SK-N-SH treated with all-trans-retinoic acid at 6 μM for 48 hours (cell line): ENCODE data around the gene USP24.

Source experiments
- ATAC-seq: fragments of 200-7000 bp; cut with Tn5 transposase; 3 replicates; pipeline ENCODE4 v1.9.1; 2020; ENCODE audit warnings: mild to moderate bottlenecking, moderate library complexity
- BACH2 ChIP-seq: fragments of 250-450 bp; sonication (Bioruptor Pico); IDR thresholded peaks from 2 replicates; pipeline ENCODE4 v1.9.0; 2021; ENCODE audit warnings: mild to moderate bottlenecking, borderline replicate concordance
- CREB5 ChIP-seq: fragments of 250-450 bp; sonication (Bioruptor Pico); IDR thresholded peaks from 2 replicates; pipeline ENCODE4 v1.5.1; 2020; ENCODE audit warnings: low read depth, mild to moderate bottlenecking, moderate library complexity
- ESRRG ChIP-seq: fragments of 250-450 bp; sonication (Bioruptor Pico); IDR thresholded peaks from 2 replicates; pipeline ENCODE4 v1.6.1; 2021; ENCODE audit warnings: mild to moderate bottlenecking
- GLIS3 ChIP-seq: fragments of 250-450 bp; sonication (Bioruptor Pico); IDR thresholded peaks from 2 replicates; pipeline ENCODE4 v1.5.0; 2020; ENCODE audit warnings: mild to moderate bottlenecking, moderate library complexity
- ISL1 ChIP-seq: fragments of 250-450 bp; sonication (Bioruptor Pico); IDR thresholded peaks from 2 replicates; pipeline ENCODE4 v2.1.2; 2022; ENCODE audit warnings: mild to moderate bottlenecking, moderate library complexity
- OSR1 ChIP-seq: fragments of 250-450 bp; sonication (Bioruptor Pico); IDR thresholded peaks from 2 replicates; pipeline ENCODE4 v1.8.0; 2022; ENCODE audit warnings: moderate library complexity, mild to moderate bottlenecking, inconsistent platforms
- PATZ1 ChIP-seq: fragments of 250-450 bp; sonication (Bioruptor Pico); IDR thresholded peaks from 2 replicates; pipeline ENCODE4 v1.8.0; 2020; ENCODE audit warnings: mild to moderate bottlenecking, moderate library complexity, borderline replicate concordance
- POU6F1 ChIP-seq: fragments of 250-450 bp; sonication (Bioruptor Pico); IDR thresholded peaks from 2 replicates; pipeline ENCODE4 v1.8.0; 2021; ENCODE audit warnings: low read depth, mild to moderate bottlenecking, moderate library complexity, borderline replicate concordance
- RARB ChIP-seq: fragments of 250-450 bp; sonication (Bioruptor Pico); IDR thresholded peaks from 2 replicates; pipeline ENCODE4 v1.8.0; 2021; ENCODE audit warnings: mild to moderate bottlenecking, moderate library complexity
- SNAI2 ChIP-seq: fragments of 250-450 bp; sonication (Bioruptor Pico); IDR thresholded peaks from 2 replicates; pipeline ENCODE4 v1.5.0; 2020; ENCODE audit warnings: mild to moderate bottlenecking, moderate library complexity
- TCF4 ChIP-seq: fragments of 250-450 bp; sonication (Bioruptor Pico); IDR thresholded peaks from 2 replicates; pipeline ENCODE4 v1.8.0; 2021; ENCODE audit warnings: mild to moderate bottlenecking, moderate library complexity, borderline replicate concordance
- TOX ChIP-seq: fragments of 250-450 bp; sonication (Bioruptor Pico); IDR thresholded peaks from 2 replicates; pipeline ENCODE4 v1.8.0; 2021; ENCODE audit warnings: mild to moderate bottlenecking, moderate library complexity, borderline replicate concordance
- ZFP3 ChIP-seq: fragments of 250-450 bp; sonication (Bioruptor Pico); IDR thresholded peaks from 2 replicates; pipeline ENCODE4 v1.5.0; 2020; ENCODE audit warnings: mild to moderate bottlenecking, moderate library complexity
- ZFP30 ChIP-seq: fragments of 450-650 bp; formaldehyde crosslinking; IDR thresholded peaks from 2 replicates; pipeline ENCODE4 v1.5.0; 2022; ENCODE audit warnings: mild to moderate bottlenecking, moderate library complexity
- ZNF70 ChIP-seq: fragments of 450-650 bp; formaldehyde crosslinking; IDR thresholded peaks from 2 replicates; pipeline ENCODE4 v1.5.0; 2020; ENCODE audit warnings: mild to moderate bottlenecking, moderate library complexity
- ZNF8 ChIP-seq: fragments of 450-650 bp; formaldehyde crosslinking; IDR thresholded peaks from 2 replicates; pipeline ENCODE4 v1.5.0; 2020; ENCODE audit warnings: mild to moderate bottlenecking, moderate library complexity
- TF ChIP-seq, protein P1 (sequence below): fragments of 250-450 bp; sonication (Bioruptor Pico); IDR thresholded peaks from 2 replicates; pipeline ENCODE4 v1.5.0; 2020; ENCODE audit warnings: mild to moderate bottlenecking, moderate library complexity

USP24 gene

GRCh38 chr1:55171694-55172093 lies 43.5 kb downstream of the USP24 start:
- no peak for ATAC-seq
- TF ChIP-seq TOX (CRISPR knock-in tag) (no peak), PATZ1 (CRISPR knock-in tag) (no peak), CREB5 (CRISPR knock-in tag) (no peak), BACH2 (no peak), ZNF70 (CRISPR knock-in tag) (no peak), SNAI2 (no peak), POU6F1 (CRISPR knock-in tag) (no peak), ISL1 (CRISPR knock-in tag) (no peak)

DNA sequence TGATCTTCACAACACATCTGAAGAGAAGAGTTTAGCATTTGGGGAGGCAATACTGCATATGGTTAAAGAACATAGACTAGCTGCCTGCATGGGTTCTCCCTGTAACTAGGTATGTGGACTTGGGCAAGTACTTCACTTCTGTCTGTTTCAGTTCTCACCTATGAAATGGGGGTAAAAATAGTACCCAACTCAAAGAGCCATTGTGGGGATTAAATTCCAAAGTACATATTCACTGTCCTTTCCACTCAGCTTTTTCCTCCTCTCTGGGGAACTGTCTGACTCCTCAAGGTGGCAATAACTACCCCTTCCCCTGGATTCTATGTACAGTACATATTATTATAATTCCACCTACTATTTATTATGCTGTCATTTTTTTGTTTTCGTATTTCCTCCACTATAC lies 44.7 kb downstream of the USP24 start:
- no peak for ATAC-seq
- TF ChIP-seq CREB5 (CRISPR knock-in tag), result no peak
- no peak for TF ChIP-seq ZFP3
- TF ChIP-seq RARB, result no peak
- no peak for TF ChIP-seq PATZ1 (CRISPR knock-in tag)
- TF ChIP-seq ZFP30 (CRISPR knock-in tag), result no peak
- no peak for TF ChIP-seq TOX (CRISPR knock-in tag)
- TF ChIP-seq ZNF70 (CRISPR knock-in tag), result no peak

DNA sequence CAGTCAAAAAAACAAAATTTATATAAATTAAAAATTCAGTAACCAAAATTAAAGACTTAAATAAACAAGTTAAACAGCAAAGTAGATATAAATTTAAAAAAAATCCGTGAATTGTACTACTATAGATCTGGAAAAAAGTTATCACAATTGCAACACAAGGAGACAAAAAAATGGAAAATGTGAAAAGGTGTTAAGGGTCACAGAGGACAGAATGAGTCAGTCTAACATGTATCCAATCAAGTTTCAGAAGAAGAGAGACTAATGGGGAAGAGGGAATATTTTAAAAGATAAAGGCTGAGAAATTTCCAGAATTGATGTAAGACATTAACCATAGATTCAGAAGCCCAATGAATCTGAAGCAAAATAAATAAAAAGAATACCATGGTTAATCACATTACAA lies 46.0 kb downstream of the USP24 start:
- TF ChIP-seq GLIS3 (no peak), TOX (CRISPR knock-in tag) (no peak), POU6F1 (CRISPR knock-in tag) (no peak), ESRRG (CRISPR knock-in tag) (no peak), SNAI2 (no peak), ZNF8 (no peak), OSR1 (CRISPR knock-in tag) (no peak), RARB (no peak), TCF4 (CRISPR knock-in tag) (no peak), CREB5 (CRISPR knock-in tag) (no peak), ISL1 (CRISPR knock-in tag) (no peak)
- TF ChIP-seq, protein P1, sequence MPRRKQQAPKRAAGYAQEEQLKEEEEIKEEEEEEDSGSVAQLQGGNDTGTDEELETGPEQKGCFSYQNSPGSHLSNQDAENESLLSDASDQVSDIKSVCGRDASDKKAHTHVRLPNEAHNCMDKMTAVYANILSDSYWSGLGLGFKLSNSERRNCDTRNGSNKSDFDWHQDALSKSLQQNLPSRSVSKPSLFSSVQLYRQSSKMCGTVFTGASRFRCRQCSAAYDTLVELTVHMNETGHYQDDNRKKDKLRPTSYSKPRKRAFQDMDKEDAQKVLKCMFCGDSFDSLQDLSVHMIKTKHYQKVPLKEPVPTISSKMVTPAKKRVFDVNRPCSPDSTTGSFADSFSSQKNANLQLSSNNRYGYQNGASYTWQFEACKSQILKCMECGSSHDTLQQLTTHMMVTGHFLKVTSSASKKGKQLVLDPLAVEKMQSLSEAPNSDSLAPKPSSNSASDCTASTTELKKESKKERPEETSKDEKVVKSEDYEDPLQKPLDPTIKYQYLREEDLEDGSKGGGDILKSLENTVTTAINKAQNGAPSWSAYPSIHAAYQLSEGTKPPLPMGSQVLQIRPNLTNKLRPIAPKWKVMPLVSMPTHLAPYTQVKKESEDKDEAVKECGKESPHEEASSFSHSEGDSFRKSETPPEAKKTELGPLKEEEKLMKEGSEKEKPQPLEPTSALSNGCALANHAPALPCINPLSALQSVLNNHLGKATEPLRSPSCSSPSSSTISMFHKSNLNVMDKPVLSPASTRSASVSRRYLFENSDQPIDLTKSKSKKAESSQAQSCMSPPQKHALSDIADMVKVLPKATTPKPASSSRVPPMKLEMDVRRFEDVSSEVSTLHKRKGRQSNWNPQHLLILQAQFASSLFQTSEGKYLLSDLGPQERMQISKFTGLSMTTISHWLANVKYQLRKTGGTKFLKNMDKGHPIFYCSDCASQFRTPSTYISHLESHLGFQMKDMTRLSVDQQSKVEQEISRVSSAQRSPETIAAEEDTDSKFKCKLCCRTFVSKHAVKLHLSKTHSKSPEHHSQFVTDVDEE (CRISPR knock-in tag), result no peak
- ATAC-seq, result no peak
